CD14-positive monocyte (primary cell): Measurements from ENCODE around the gene RETREG1. TPM values are rescaled to one million over a fixed set of nuclear protein-coding genes. Genes with fewer than 3 reads are reported as not detected.

Source experiments
- DNase-seq, 3 donors: peaks; one replicate each; pipeline ENCODE4 v3.0.0-alpha.2; 2011 to 2022
- H2AFZ ChIP-seq: 2 replicates; pipeline ENCODE4 v1.6.0; 2012; ENCODE audit warnings: mild to moderate bottlenecking, low read depth, low read length, inconsistent platforms; ENCODE audit not compliant: insufficient read depth, poor library complexity, severe bottlenecking
- H3K27ac ChIP-seq, 2 donors: 1 replicate in 1 of 2; 2 replicates in 1 of 2; pipeline ENCODE4 v1.5.1; 2012 to 2013; ENCODE audit warnings: low read length in 2 of 2, control low read depth in 1 of 2, inconsistent platforms in 1 of 2, low read depth in 1 of 2, mild to moderate bottlenecking in 1 of 2
- H3K27me3 ChIP-seq, 2 donors: one replicate each; pipeline versions ENCODE4 v1.6.0 to v1.6.1; 2011 to 2013; ENCODE audit warnings: low read length in 2 of 2; ENCODE audit not compliant: control insufficient read depth in 2 of 2, insufficient read depth in 2 of 2
- H3K36me3 ChIP-seq, 2 donors: replicated peaks in 1 of 2; 1 replicate in 1 of 2; 2 replicates in 1 of 2; pipeline versions ENCODE4 v1.5.1 to v1.6.1; 2012 to 2013; ENCODE audit warnings: low read length in 2 of 2, control low read depth in 1 of 2, inconsistent platforms in 1 of 2, mild to moderate bottlenecking in 1 of 2; ENCODE audit not compliant: insufficient read depth in 2 of 2, control insufficient read depth in 1 of 2
- H3K4me1 ChIP-seq, 2 donors: 1 replicate in 1 of 2; 2 replicates in 1 of 2; pipeline versions ENCODE4 v1.5.1 to v1.6.1; 2012 to 2013; ENCODE audit warnings: low read length in 2 of 2, control low read depth in 1 of 2, inconsistent platforms in 1 of 2, mild to moderate bottlenecking in 1 of 2, moderate library complexity in 1 of 2; ENCODE audit not compliant: insufficient read depth in 2 of 2, control insufficient read depth in 1 of 2
- H3K4me2 ChIP-seq: replicated peaks from 2 replicates; pipeline ENCODE3; 2012; ENCODE audit warnings: low read length, moderate library complexity, mild to moderate bottlenecking; ENCODE audit not compliant: poor library complexity, severe bottlenecking; ENCODE audit errors: extremely low read depth
- H3K4me3 ChIP-seq, 3 experiments: fragments of 200-600 bp in 1 of 3; sonication (generic) in 1 of 3; replicated peaks in 1 of 3; 1 replicate in 2 of 3; 2 replicates in 1 of 3; pipeline ENCODE4 v1.5.1; 2011 to 2013; ENCODE audit warnings: low read length in 3 of 3, mild to moderate bottlenecking in 3 of 3, control low read depth in 2 of 3, low read depth in 2 of 3, inconsistent platforms in 1 of 3, moderate library complexity in 1 of 3
- H3K79me2 ChIP-seq: 2 replicates; pipeline ENCODE4 v1.6.0; 2012; ENCODE audit warnings: mild to moderate bottlenecking, control low read depth, inconsistent platforms, low read length, moderate library complexity; ENCODE audit not compliant: insufficient read depth
- H3K9ac ChIP-seq: 2 replicates; pipeline ENCODE4 v1.6.0; 2017; ENCODE audit warnings: low read length, mild to moderate bottlenecking; ENCODE audit not compliant: insufficient read depth, poor library complexity, severe bottlenecking
- H3K9me3 ChIP-seq, 2 donors: replicated peaks in 1 of 2; 1 replicate in 1 of 2; 2 replicates in 1 of 2; pipeline versions ENCODE4 v1.5.1 to v1.6.1; 2012 to 2013; ENCODE audit warnings: low read length in 2 of 2, control low read depth in 1 of 2; ENCODE audit not compliant: control insufficient read depth in 1 of 2, insufficient read depth in 1 of 2
- H4K20me1 ChIP-seq: 2 replicates; pipeline ENCODE4 v1.6.0; 2012; ENCODE audit warnings: mild to moderate bottlenecking, low read length, control low read depth, moderate library complexity; ENCODE audit not compliant: insufficient read depth
- H3K27ac Mint-ChIP-seq, 7 donors: one replicate each; pipeline ENCODE4 v1.8.0; 2020; ENCODE audit warnings: mild to moderate bottlenecking in 7 of 7, mixed read lengths in 7 of 7, moderate library complexity in 6 of 7, inconsistent platforms in 2 of 7
- H3K27me3 Mint-ChIP-seq, 3 donors: one replicate each; pipeline ENCODE4 v1.8.0; 2021 to 2022; ENCODE audit warnings: low read depth in 3 of 3, mild to moderate bottlenecking in 3 of 3, mixed read lengths in 3 of 3, moderate library complexity in 3 of 3, inconsistent platforms in 1 of 3
- H3K36me3 Mint-ChIP-seq, 2 donors: one replicate each; pipeline ENCODE4 v1.8.0; 2020; ENCODE audit warnings: mixed read lengths in 2 of 2, inconsistent platforms in 1 of 2, mild to moderate bottlenecking in 1 of 2
- H3K4me1 Mint-ChIP-seq: one replicate; pipeline ENCODE4 v1.8.0; 2020; ENCODE audit warnings: mild to moderate bottlenecking, mixed read lengths
- H3K4me3 Mint-ChIP-seq, 2 donors: one replicate each; pipeline ENCODE4 v1.8.0; 2020; ENCODE audit warnings: mild to moderate bottlenecking in 2 of 2, mixed read lengths in 2 of 2, moderate library complexity in 1 of 2
- H3K9me3 Mint-ChIP-seq, 7 donors: one replicate each; pipeline ENCODE4 v1.8.0; 2020 to 2022; ENCODE audit warnings: mixed read lengths in 7 of 7, mild to moderate bottlenecking in 6 of 7, moderate library complexity in 6 of 7, inconsistent platforms in 2 of 7
- CTCF ChIP-seq: fragments of 200-600 bp; IDR thresholded peaks from one replicate; pipeline ENCODE4 v1.8.0; 2022; ENCODE audit warnings: antibody characterized with exemption, mild to moderate bottlenecking
- whole genome bisulfite sequencing: methylation state at CpG from one replicate; pipeline ENCODE4 v1.1.5; 2013; ENCODE audit warnings: missing lambda C conversion rate; ENCODE audit not compliant: insufficient coverage; 5-methylcytosine and 5-hydroxymethylcytosine counted together
- intact Hi-C, 2 donors: fragments of 100-400 bp; cut with micrococcal nuclease; formaldehyde crosslinking; loops; one replicate each; pipeline versions ENCODE4 v1.15.0 to v1.15.1; 2023
- polyA minus RNA-seq: library from RNA; depleted of rRNA, polyadenylated mRNA; stranded (reverse); fragments of >200 nt; gene quantifications from 2 replicates; pipeline ENCODE4 v1.2.3, GENCODE V29; 2012
- polyA plus RNA-seq, 3 donors: library from polyadenylated mRNA; depleted of rRNA in 1 of 3; unstranded in 2 of 3; stranded (reverse) in 1 of 3; fragments of 300-500 nt in 2 of 3; fragments of >200 nt in 1 of 3; fragmentation: Illumina TruSeq in 2 of 3; gene quantifications; 1 replicate in 2 of 3; 2 replicates in 1 of 3; pipeline ENCODE4 v1.2.3, GENCODE V29; 2012 to 2021
- total RNA-seq, 12 experiments: library from RNA in 1 of 12; stranded (reverse) in 1 of 12; fragments of 120-200 nt in 1 of 12; gene quantifications; one replicate each; pipeline ENCODE4 v1.2.4 and lab custom pipeline; 2013 to 2026; ENCODE audit warnings: mixed read lengths in 6 of 12, inconsistent platforms in 1 of 12

RETREG1 gene
- 2.1 TPM for total RNA-seq (2013)
- polyA plus RNA-seq (1 to 10 TPM; 3.5 to 6.4 (median 4.7) TPM), polyA minus RNA-seq (2.5 and 4.0 TPM in 2 replicates), total RNA-seq (lab: John Stamatoyannopoulos, UW) (4.5 to 14.6 (median 11.0) reads per million in 11 experiments)

GRCh38 chr5:16616536-16617273 is at the start of gene RETREG1:
Gene RETREG1 (minus strand): TSS chr5:16616997. CDS start chr5:16616971, 26 bp downstream.
- H3K4me3 ChIP-seq: peak within 1 kb of the TSS; percentile 61 to 83 (median 80)
- no peaks in the 10 kb centered on the region for H4K20me1 ChIP-seq
- no peak for TF ChIP-seq CTCF
- no peaks in the 10 kb centered on the region for H3K9me3 ChIP-seq
- peak within 1 kb of the TSS; percentile 70 for H3K9ac ChIP-seq
- peak within 1 kb of the TSS in 1 of 2 donors; percentile 45 for H3K27ac ChIP-seq
- Mint-ChIP-seq H3K4me1 (peaks cover 12% of the 10 kb centered on the region), H3K4me3 (peak within 1 kb of the TSS in 1 of 2 donors; percentile 96), H3K36me3 (peaks cover 0 to 5% of the 10 kb centered on the region in 2 donors), H3K27me3 (peaks cover 5 to 25% (median 10%) of the 10 kb centered on the region in 3 donors), H3K27ac (peak within 1 kb of the TSS; percentile 38 to 92 (median 73)), H3K9me3 (no peaks in the 10 kb centered on the region)
- H3K4me1 ChIP-seq: peaks cover 15 to 20% of the 10 kb centered on the region in 2 donors
- WGBS: under 1% methylated on average over 82 of the region's 86 CpGs
- intact Hi-C loops: no loop called here
- peak within 1 kb of the TSS; percentile 94 for H3K4me2 ChIP-seq
- H3K36me3 ChIP-seq: no peaks in the 10 kb centered on the region
- H3K27me3 ChIP-seq: peaks cover 2 to 6% of the 10 kb centered on the region in 2 donors
- H2AFZ ChIP-seq: peak within 1 kb of the TSS; percentile 85
- no peaks in the 10 kb centered on the region for H3K79me2 ChIP-seq
- DNase-seq: peak; percentile 47 to 59 (median 48)

- Histone ChIP-seq H3K4me1 (no peaks in the 10 kb centered on the region), H3K36me3 (no peaks in the 10 kb centered on the region), H4K20me1 (no peaks in the 10 kb centered on the region), H3K79me2 (no peaks in the 10 kb centered on the region), H3K27ac (no peak overlapping the region), H3K4me2 (no peak overlapping the region), H2AFZ (no peak overlapping the region), H3K4me3 (no peak overlapping the region), H3K27me3 (no peaks in the 10 kb centered on the region), H3K9ac (no peak overlapping the region), H3K9me3 (no peaks in the 10 kb centered on the region)
- intact Hi-C loops: loop anchor here (5.0 to 10.0 kb wide), 2 partner anchors 172 to 179 kb away; no protein-coding TSS in a partner anchor
- 95% methylated on average over 11 of the region's 19 CpGs for WGBS
- H3K27me3 Mint-ChIP-seq: peaks cover 1 to 3% (median 2%) of the 10 kb centered on the region in 3 donors
- no peaks in the 10 kb centered on the region for H3K4me1 Mint-ChIP-seq
- H3K36me3 Mint-ChIP-seq: peaks cover 0 to 18% of the 10 kb centered on the region in 2 donors
- peak overlapping the region in 1 of 7 donors; percentile 4 for H3K27ac Mint-ChIP-seq
- no peak for DNase-seq
- no peak for TF ChIP-seq CTCF
- H3K4me3 Mint-ChIP-seq: no peak overlapping the region
- H3K9me3 Mint-ChIP-seq: peaks cover 0 to 2% (median 0%) of the 10 kb centered on the region in 7 donors
Measured at GRCh38 chr5:16666130-16666882, 49.5 kb upstream of the RETREG1 start.
